Endothelial cell of umbilical vein (primary cell): ENCODE measurements around the gene AFG1L. TPM values are rescaled to one million over a fixed set of nuclear protein-coding genes. Genes with fewer than 3 reads are reported as not detected.

Source experiments
- BruUV-seq: library from RNA; stranded (reverse); fragments of 400-500 nt; replicated peaks from 2 replicates; lab custom pipeline; 2021; lab: Mats Ljungman, UMichigan
- CTCF ChIA-PET: fragments of 300-600, 350-600 bp; sonication (Branson Sonifier 250); formaldehyde crosslinking; loops from one replicate; lab custom pipeline; 2021; ENCODE audit warnings: antibody characterized with exemption, inconsistent platforms; lab: Charles Lee
- POLR2A ChIA-PET: fragments of 300-600, 350-600 bp; sonication (Branson Sonifier 250); formaldehyde crosslinking; loops from one replicate; lab custom pipeline; 2021; ENCODE audit warnings: antibody characterized with exemption, inconsistent platforms; lab: Charles Lee
- DNase-seq: peaks from one replicate; pipeline ENCODE4 v3.0.0-alpha.2; 2011; ENCODE audit warnings: low read depth, low spot score
- FAIRE-seq: peaks from 2 replicates; lab custom pipeline; 2011; peaks lifted over from hg19 to GRCh38; lab: Jason Lieb, UNC
- H2AFZ ChIP-seq: 2 replicates; pipeline ENCODE4 v1.6.0; 2012; ENCODE audit warnings: low read depth, low read length, control low read depth, inconsistent platforms
- H3K27ac ChIP-seq: 2 replicates; pipeline ENCODE4 v1.5.1; 2011; ENCODE audit warnings: low read depth, mild to moderate bottlenecking, control low read depth, low read length, moderate library complexity; ENCODE audit not compliant: insufficient read depth
- H3K27me3 ChIP-seq, 2 experiments: 2 replicates each; pipeline versions ENCODE4 v1.6.0 to v1.6.1; 2011; ENCODE audit warnings: low read length in 2 of 2, mixed read lengths in 1 of 2; ENCODE audit not compliant: control insufficient read depth in 2 of 2, insufficient read depth in 2 of 2
- H3K36me3 ChIP-seq, 2 experiments: 2 replicates in 1 of 2; 3 replicates in 1 of 2; pipeline ENCODE4 v1.5.1; 2011; ENCODE audit warnings: low read length in 2 of 2, mild to moderate bottlenecking in 1 of 2, moderate library complexity in 1 of 2; ENCODE audit not compliant: control insufficient read depth in 2 of 2, insufficient read depth in 2 of 2; ENCODE audit errors: extremely low read depth in 1 of 2
- H3K4me1 ChIP-seq: 3 replicates; pipeline ENCODE4 v1.5.1; 2011; ENCODE audit warnings: mild to moderate bottlenecking, low read length; ENCODE audit not compliant: control insufficient read depth, insufficient read depth; ENCODE audit errors: extremely low read depth
- H3K4me2 ChIP-seq: 2 replicates; pipeline ENCODE4 v1.6.1; 2011; ENCODE audit warnings: low read length, control low read depth, mixed read lengths; ENCODE audit not compliant: insufficient read depth
- H3K4me3 ChIP-seq, 3 experiments: fragments of 200-600 bp in 1 of 3; sonication (generic), shearing (Covaris generic) in 1 of 3; replicated peaks in 1 of 3; 2 replicates each; pipeline ENCODE4 v1.5.1; 2011 to 2016; ENCODE audit warnings: control low read depth in 3 of 3, low read length in 3 of 3, mild to moderate bottlenecking in 2 of 3, inconsistent platforms in 1 of 3, low read depth in 1 of 3, moderate library complexity in 1 of 3; ENCODE audit not compliant: insufficient read depth in 1 of 3
- H3K79me2 ChIP-seq: 2 replicates; pipeline ENCODE4 v1.6.0; 2012; ENCODE audit warnings: low read length, inconsistent platforms; ENCODE audit not compliant: control insufficient read depth, insufficient read depth
- H3K9ac ChIP-seq: replicated peaks from 2 replicates; pipeline ENCODE3; 2011; ENCODE audit warnings: low read length, control low read depth; ENCODE audit not compliant: insufficient read depth; ENCODE audit errors: extremely low read depth
- H3K9me1 ChIP-seq: replicated peaks from 3 replicates; pipeline ENCODE4 v1.6.0; 2011; ENCODE audit warnings: mild to moderate bottlenecking, low read length; ENCODE audit not compliant: control insufficient read depth, insufficient read depth; ENCODE audit errors: extremely low read depth
- H3K9me3 ChIP-seq: replicated peaks from 2 replicates; pipeline ENCODE4 v1.5.1; 2012; ENCODE audit warnings: low read length, inconsistent platforms; ENCODE audit not compliant: control insufficient read depth, insufficient read depth
- H4K20me1 ChIP-seq: replicated peaks from 2 replicates; pipeline ENCODE3; 2011; ENCODE audit warnings: mild to moderate bottlenecking, low read length; ENCODE audit not compliant: control insufficient read depth, insufficient read depth; ENCODE audit errors: extremely low read depth
- CTCF ChIP-seq, 2 donors: IDR thresholded peaks; 1 replicate in 1 of 2; 2 replicates in 1 of 2; pipeline ENCODE4 v1.5.1; 2011; ENCODE audit warnings: low read length in 2 of 2, mild to moderate bottlenecking in 2 of 2, moderate library complexity in 2 of 2, control low read depth in 1 of 2, inconsistent platforms in 1 of 2, low read depth in 1 of 2; ENCODE audit not compliant: insufficient read depth in 1 of 2; ENCODE audit errors: extremely low read depth in 1 of 2
- EZH2 ChIP-seq: IDR thresholded peaks from 2 replicates; pipeline ENCODE4 v1.6.1; 2012; ENCODE audit warnings: borderline replicate concordance, low read depth, mild to moderate bottlenecking, moderate library complexity, low read length, inconsistent platforms; ENCODE audit not compliant: severe bottlenecking
- FOS ChIP-seq: IDR thresholded peaks from 2 replicates; pipeline ENCODE4 v1.6.1; 2011; ENCODE audit warnings: mild to moderate bottlenecking, low read length, moderate library complexity, borderline replicate concordance; ENCODE audit not compliant: insufficient read depth
- GATA2 ChIP-seq: IDR thresholded peaks from 2 replicates; pipeline ENCODE4 v1.7.0; 2011; ENCODE audit warnings: low read depth, mild to moderate bottlenecking, moderate library complexity, mixed read lengths, low read length; ENCODE audit not compliant: insufficient read length, insufficient read depth
- JUN ChIP-seq: IDR thresholded peaks from 2 replicates; pipeline ENCODE4 v1.6.1; 2011; ENCODE audit warnings: borderline replicate concordance, low read depth; ENCODE audit not compliant: insufficient read length, insufficient read depth
- MAX ChIP-seq: IDR thresholded peaks from 2 replicates; pipeline ENCODE4 v1.6.1; 2011; ENCODE audit not compliant: insufficient read depth, insufficient read length
- MYC ChIP-seq: IDR thresholded peaks from one replicate; pipeline ENCODE4 v1.6.1; 2011; ENCODE audit warnings: mild to moderate bottlenecking, low read depth, low read length
- POLR2A ChIP-seq: IDR thresholded peaks from 2 replicates; pipeline ENCODE4 v1.6.1; 2012; ENCODE audit warnings: low read depth, mild to moderate bottlenecking, control low read depth, low read length
- POLR2AphosphoS5 ChIP-seq: IDR thresholded peaks from 2 replicates; pipeline ENCODE4 v1.6.1; 2012; ENCODE audit warnings: low read depth, mild to moderate bottlenecking, control low read depth, low read length, moderate library complexity; ENCODE audit not compliant: insufficient read depth
- dilution Hi-C: fragments of 300-500 bp; cut with MboI; formaldehyde crosslinking; loops from one replicate; pipeline ENCODE4 v1.15.0; 2019; ENCODE audit warnings: low sequenced_read_pairs; ENCODE audit not compliant: extremely low pct_ligation_motif_present
- intact Hi-C: fragments of 100-400 bp; cut with micrococcal nuclease; formaldehyde crosslinking; loops from one replicate; pipeline ENCODE4 v1.10.0; 2022
- polyA plus RNA-seq, 4 experiments: library from polyadenylated mRNA; depleted of rRNA in 3 of 4; stranded (reverse) in 3 of 4; unstranded in 1 of 4; fragments of >200 nt; gene quantifications; 2 replicates each; pipeline versions ENCODE4 v1.2.1 to v1.2.3, GENCODE V29; 2011 to 2012; ENCODE audit warnings: missing spikeins in 1 of 4
- total RNA-seq: library from RNA; stranded (reverse); gene quantifications from 2 replicates; pipeline ENCODE4 v1.2.3, GENCODE V29; 2021

Gene AFG1L
- total and polyA plus RNA-seq, 2 donors (not counting 3 experiments of a cell fraction or from before 2014, with no cell fraction given): 1.0 to 6.2 TPM

GRCh38 chr6:108432792-108433191 is 137.9 kb downstream of the AFG1L start:
- FAIRE-seq (no peak), DNase-seq (peak; percentile 73)
- Histone ChIP-seq H3K9ac (no peak overlapping the region), H4K20me1 (no peaks in the 10 kb centered on the region), H3K4me2 (no peak overlapping the region), H3K9me3 (no peaks in the 10 kb centered on the region), H3K4me3 (no peak overlapping the region), H3K9me1 (no peaks in the 10 kb centered on the region), H3K27me3 (no peaks in the 10 kb centered on the region), H3K36me3 (no peaks in the 10 kb centered on the region), H3K27ac (no peak overlapping the region), H3K4me1 (no peaks in the 10 kb centered on the region), H2AFZ (no peak overlapping the region), H3K79me2 (no peaks in the 10 kb centered on the region)
- dilution Hi-C loops: no loop called here
- BruUV-seq: no TSS peak
- ChIA-PET POLR2A (no interaction called here), CTCF (interaction anchor here (1.3 to 2.1 kb wide), 2 partner anchors 31 to 59 kb away, joined by 3 to 11 read pairs; no protein-coding TSS in a partner anchor)
- TF ChIP-seq POLR2A (no peak), CTCF (IDR thresholded peaks at IDR 0.05; ENCODE audit: extremely low read depth in 1 of 2, insufficient read depth in 1 of 2, low read depth in 1 of 2, low read length in 2 of 2) (no peak), EZH2 (no peak), POLR2AphosphoS5 (no peak), JUN (no peak), GATA2 (no peak), MAX (no peak), FOS (no peak), MYC (no peak)
- intact Hi-C loops: no loop called here
